HepG2 (cell line): ENCODE measurements around the gene PPP2R2B. TPM values are rescaled to one million over a fixed set of nuclear protein-coding genes. Genes with fewer than 3 reads are reported as not detected.

Experiments
- ARID4A ChIP-seq: sonication (generic); formaldehyde crosslinking; IDR thresholded peaks from 2 replicates; pipeline ENCODE4 v1.5.0; 2020; ENCODE audit warnings: mild to moderate bottlenecking, missing genetic modification reagents, borderline replicate concordance
- ESRRA ChIP-seq: sonication (generic); formaldehyde crosslinking; IDR thresholded peaks from 2 replicates; pipeline ENCODE4 v1.5.1; 2020; ENCODE audit warnings: mild to moderate bottlenecking, low read depth, missing genetic modification reagents
- HNRNPLL ChIP-seq: fragments of 200-400 bp; formaldehyde crosslinking; IDR thresholded peaks from 2 replicates; pipeline ENCODE4 v1.6.1; 2017; ENCODE audit warnings: mild to moderate bottlenecking, low read depth, low read length; ENCODE audit not compliant: poor library complexity, severe bottlenecking
- RAD51 ChIP-seq: fragments of 450-650 bp; IDR thresholded peaks from 2 replicates; pipeline ENCODE4 v1.6.1; 2016; ENCODE audit warnings: borderline replicate concordance
- SAP130 ChIP-seq: IDR thresholded peaks from 2 replicates; pipeline ENCODE4 v1.6.1; 2016; ENCODE audit warnings: low read depth
- XRCC5 ChIP-seq: fragments of 200-400 bp; formaldehyde crosslinking; optimal IDR thresholded peaks from 2 replicates; pipeline ENCODE3; 2017; ENCODE audit warnings: mild to moderate bottlenecking, low read length
- ZC3H4 ChIP-seq: sonication (generic); formaldehyde crosslinking; IDR thresholded peaks from 2 replicates; pipeline ENCODE4 v1.4.0; 2020; ENCODE audit warnings: missing genetic modification reagents, borderline replicate concordance
- ZNF101 ChIP-seq: sonication (generic); formaldehyde crosslinking; IDR thresholded peaks from 2 replicates; pipeline ENCODE4 v1.4.0; 2020; ENCODE audit warnings: mild to moderate bottlenecking, low read depth, missing genetic modification reagents, borderline replicate concordance
- polyA plus RNA-seq, 8 experiments: library from polyadenylated mRNA; depleted of rRNA in 3 of 8; stranded (reverse) in 7 of 8; unstranded in 1 of 8; fragments of >200 nt; fragmentation: Illumina TruSeq in 4 of 8; extraction: Trizol in 4 of 8; gene quantifications; 2 replicates each; pipeline versions ENCODE4 v1.2.1 to v1.2.3, GENCODE V29; 2011 to 2016; ENCODE audit warnings: low read depth in 4 of 8, missing spikeins in 1 of 8, mixed read lengths in 1 of 8; ENCODE audit not compliant: insufficient read depth in 1 of 8
- total RNA-seq, 5 experiments: library from RNA; depleted of rRNA; stranded (reverse); fragments of >200 nt; fragmentation: Illumina TruSeq; extraction: Trizol; gene quantifications; 2 replicates each; pipeline ENCODE4 v1.2.3, GENCODE V29; 2016; ENCODE audit warnings: low read depth in 1 of 5
- TF ChIP-seq, protein P1 (sequence below): sonication (generic); formaldehyde crosslinking; IDR thresholded peaks from 2 replicates; pipeline ENCODE4 v1.4.0; 2020; ENCODE audit warnings: missing genetic modification reagents; ENCODE audit errors: not compliant biosample characterization

The PPP2R2B gene
- total and polyA plus RNA-seq, 2 of the 13 experiments (the other 11 are each of a cell fraction or from before 2014, with no cell fraction given) = not detected

DNA sequence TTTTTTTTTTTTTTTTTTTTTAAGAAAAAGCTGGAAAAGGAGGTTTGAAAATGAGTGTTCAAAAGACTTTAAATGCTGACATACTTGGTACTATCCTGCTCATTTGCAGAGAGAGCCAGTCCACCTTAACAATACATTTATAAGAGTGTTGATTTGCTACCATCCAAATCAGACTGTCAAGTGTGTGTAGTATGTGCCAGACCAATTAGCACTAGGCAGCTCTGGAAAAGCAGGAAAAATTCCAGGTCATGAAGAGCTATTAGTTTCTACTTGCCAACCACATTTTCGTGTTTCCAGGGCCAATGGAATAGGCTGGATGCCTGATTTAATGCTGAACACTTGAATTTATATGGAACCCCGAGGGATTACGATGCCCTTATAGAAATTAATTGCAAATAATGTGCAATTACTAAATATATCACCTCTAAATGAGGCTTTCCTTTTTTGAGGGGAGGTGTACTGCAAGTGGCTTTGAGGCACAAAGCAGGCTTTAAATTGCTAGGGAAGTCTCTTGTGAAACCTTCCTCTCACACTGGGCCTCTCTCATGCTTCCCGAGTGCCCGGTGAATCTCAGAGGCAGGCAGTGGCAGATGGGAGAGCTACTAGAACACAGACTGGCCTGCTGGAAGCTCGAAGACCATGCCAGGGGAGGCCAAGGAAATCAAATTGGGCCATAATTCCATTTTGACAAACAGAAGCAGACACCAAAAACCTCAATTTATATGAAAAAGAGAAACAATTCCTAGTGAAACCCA, 178.7 kb downstream of the PPP2R2B start (continued):
- TF ChIP-seq, protein P1, sequence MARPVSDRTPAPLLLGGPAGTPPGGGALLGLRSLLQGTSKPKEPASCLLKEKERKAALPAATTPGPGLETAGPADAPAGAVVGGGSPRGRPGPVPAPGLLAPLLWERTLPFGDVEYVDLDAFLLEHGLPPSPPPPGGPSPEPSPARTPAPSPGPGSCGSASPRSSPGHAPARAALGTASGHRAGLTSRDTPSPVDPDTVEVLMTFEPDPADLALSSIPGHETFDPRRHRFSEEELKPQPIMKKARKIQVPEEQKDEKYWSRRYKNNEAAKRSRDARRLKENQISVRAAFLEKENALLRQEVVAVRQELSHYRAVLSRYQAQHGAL (CRISPR knock-in tag) = no peak
- TF ChIP-seq XRCC5 = no peak
- TF ChIP-seq ESRRA (CRISPR knock-in tag) = no peak
- TF ChIP-seq HNRNPLL = no peak
- TF ChIP-seq ZC3H4 (CRISPR knock-in tag) = no peak
- TF ChIP-seq SAP130 (CRISPR knock-in tag) = no peak
- TF ChIP-seq ARID4A (CRISPR knock-in tag) = no peak
- TF ChIP-seq ZNF101 (CRISPR knock-in tag) = no peak
- TF ChIP-seq RAD51 = no peak
